ENCODE data around the gene KRT85. TPM values are rescaled to one million over a fixed set of nuclear protein-coding genes. Genes with fewer than 3 reads are reported as not detected.

KRT85 gene
- total and polyA plus RNA-seq, 10 of the 15 experiments (the other 5 are each of a cell fraction or from before 2014, with no cell fraction given), result 0.05 to 0.18 (median 0.11) TPM; not detected in 6

- ChIA-PET CTCF (no interaction called here), RAD21 (ENCODE audit: unreplicated experiment) (no interaction called here), POLR2A (no interaction called here), SMC1A (ENCODE audit: uncharacterized antibody, unreplicated experiment) (no interaction called here)
- H2AFZ ChIP-seq (ENCODE audit: control insufficient read depth, low read depth, low read length), result no peak overlapping the region
- H3K9ac ChIP-seq (ENCODE audit: control insufficient read depth, insufficient read depth, low read length), result no peak overlapping the region
- FAIRE-seq (no peak), ATAC-seq (no peak), DNase-seq (ENCODE audit: low read depth, low spot score) (no peak)
- no peaks in the 10 kb centered on the region for H3K36me3 ChIP-seq (ENCODE audit: control insufficient read depth in 2 of 2, insufficient read depth in 2 of 2, low read length in 1 of 2)
- TF ChIP-seq REST (IDR thresholded peaks at IDR 0.05; ENCODE audit: low read depth, low read length), result no peak
- no peak for TF ChIP-seq ATF3 (IDR thresholded peaks at IDR 0.05; ENCODE audit: borderline replicate concordance, extremely low read depth, low read depth, low read length)
- no peak for TF ChIP-seq ZNF592 (IDR thresholded peaks at IDR 0.05)
- no peak for TF ChIP-seq SIN3A (IDR thresholded peaks at IDR 0.05; ENCODE audit: low read depth, low read length)
- no peak for TF ChIP-seq HDGF (IDR thresholded peaks at IDR 0.05)
- no peak for TF ChIP-seq NR2C2 (IDR thresholded peaks at IDR 0.05; ENCODE audit: borderline replicate concordance, control insufficient read depth, insufficient read length, low read depth)
- no peak overlapping the region for H3K27ac ChIP-seq (ENCODE audit: control insufficient read depth, insufficient read depth)
- no peaks in the 10 kb centered on the region for H4K20me1 ChIP-seq (ENCODE audit: control insufficient read depth, insufficient read depth)
- no peaks in the 10 kb centered on the region; a peak in 1 of 4 replicates for H3K27me3 ChIP-seq (replicated peaks in 1 of 2; ENCODE audit: control insufficient read depth in 2 of 2, insufficient read depth in 2 of 2, low read length in 1 of 2)
- H3K4me3 ChIP-seq, result no peak overlapping the region
- H3K9me3 ChIP-seq (replicated peaks; ENCODE audit: control insufficient read depth, insufficient read depth, low read length), result no peaks in the 10 kb centered on the region; the same call in 2 of the 3 replicates
- no peaks in the 10 kb centered on the region for H3K4me1 ChIP-seq (ENCODE audit: control insufficient read depth, insufficient read depth, low read length)
- intact Hi-C loops (cut with micrococcal nuclease; ENCODE audit: unreplicated experiment) (no loop called here), in situ Hi-C loops (cut with MboI) (no loop called here)
- WGBS (ENCODE audit: insufficient coverage, insufficient replicate concordance, low lambda C conversion rate, missing lambda C conversion rate), result 18% methylated on average over 2 of the region's 2 CpGs
- no peaks in the 10 kb centered on the region for H3K79me2 ChIP-seq (ENCODE audit: control insufficient read depth, insufficient read depth, low read length)
- H3K4me2 ChIP-seq (ENCODE audit: control insufficient read depth, insufficient read depth), result no peak overlapping the region
- BruUV-seq (replicated peaks), result no TSS peak
These were observed 24.3 kb downstream of the KRT85 start for GRCh38 chr12:52342781-52343490.
